Measurements from ENCODE around the gene PLXDC1. TPM values are rescaled to one million over a fixed set of nuclear protein-coding genes. Genes with fewer than 3 reads are reported as not detected.
A peak's percentile ranks its signal among the peaks of the same experiment; 100 is the strongest.
"Not testable (repeated sequence)": the region's sequence is repeated elsewhere in the genome, so short reads cannot be mapped to it uniquely, and the experiment has no call there.

Gene PLXDC1
- total RNA-seq, 1 donor from 2014 or later = 0.60 TPM

DNA sequence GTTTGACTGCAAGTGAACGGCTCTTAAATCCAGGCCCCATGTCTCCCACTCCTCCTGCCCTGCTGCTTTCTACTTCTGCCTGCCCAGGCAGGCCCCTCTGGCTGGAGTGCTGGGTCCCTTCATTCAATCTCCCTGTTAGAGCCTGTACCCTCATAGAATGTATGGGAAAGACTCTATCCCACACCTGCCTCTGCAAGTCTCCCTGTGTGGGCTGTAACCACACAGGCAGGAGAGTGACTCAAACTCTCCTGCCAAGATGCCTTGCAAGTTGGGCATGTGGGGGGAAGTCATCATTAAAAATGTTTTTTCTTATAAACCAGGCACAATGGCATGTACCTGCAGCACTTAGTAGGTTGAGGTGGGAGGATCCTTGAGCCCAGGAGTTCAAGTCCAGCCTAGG, 77.5 kb downstream of the PLXDC1 start:
- no peak for DNase-seq (ENCODE audit: low spot score)
- Mint-ChIP-seq H3K9me3 (no peaks in the 10 kb centered on the region), H3K27me3 (ENCODE audit: insufficient read depth) (peaks cover 7% of the 10 kb centered on the region), H3K27ac (no peak overlapping the region), H3K36me3 (ENCODE audit: low read depth) (no peaks in the 10 kb centered on the region), H3K4me1 (ENCODE audit: low read depth) (peaks cover 16% of the 10 kb centered on the region), H3K4me3 (no peak overlapping the region)
- intact Hi-C loops (cut with micrococcal nuclease) = no loop called here

GRCh38 chr17:39073353-39073752, 78.1 kb downstream of the PLXDC1 start:
- H3K4me3 Mint-ChIP-seq = no peak overlapping the region
- H3K27ac Mint-ChIP-seq = no peak overlapping the region
- intact Hi-C loops (cut with micrococcal nuclease) = no loop called here

GRCh38 chr17:39071573-39071972, 79.9 kb downstream of the PLXDC1 start:
- Mint-ChIP-seq H3K4me1 (ENCODE audit: low read depth) (peaks cover 16% of the 10 kb centered on the region), H3K9me3 (no peaks in the 10 kb centered on the region), H3K4me3 (no peak overlapping the region), H3K27ac (no peak overlapping the region), H3K36me3 (ENCODE audit: low read depth) (no peaks in the 10 kb centered on the region), H3K27me3 (ENCODE audit: insufficient read depth) (peaks cover 7% of the 10 kb centered on the region)
- intact Hi-C loops (cut with micrococcal nuclease) = no loop called here
- no peak for DNase-seq (ENCODE audit: low spot score)

More at GRCh38 chr17:39073353-39073752, 78.1 kb downstream of the PLXDC1 start:
- H3K4me1 Mint-ChIP-seq (ENCODE audit: low read depth) = peaks cover 16% of the 10 kb centered on the region
- no peak for DNase-seq (ENCODE audit: low spot score)
- peaks cover 7% of the 10 kb centered on the region for H3K27me3 Mint-ChIP-seq (ENCODE audit: insufficient read depth)
- H3K36me3 Mint-ChIP-seq (ENCODE audit: low read depth) = no peaks in the 10 kb centered on the region
- no peaks in the 10 kb centered on the region for H3K9me3 Mint-ChIP-seq

DNA sequence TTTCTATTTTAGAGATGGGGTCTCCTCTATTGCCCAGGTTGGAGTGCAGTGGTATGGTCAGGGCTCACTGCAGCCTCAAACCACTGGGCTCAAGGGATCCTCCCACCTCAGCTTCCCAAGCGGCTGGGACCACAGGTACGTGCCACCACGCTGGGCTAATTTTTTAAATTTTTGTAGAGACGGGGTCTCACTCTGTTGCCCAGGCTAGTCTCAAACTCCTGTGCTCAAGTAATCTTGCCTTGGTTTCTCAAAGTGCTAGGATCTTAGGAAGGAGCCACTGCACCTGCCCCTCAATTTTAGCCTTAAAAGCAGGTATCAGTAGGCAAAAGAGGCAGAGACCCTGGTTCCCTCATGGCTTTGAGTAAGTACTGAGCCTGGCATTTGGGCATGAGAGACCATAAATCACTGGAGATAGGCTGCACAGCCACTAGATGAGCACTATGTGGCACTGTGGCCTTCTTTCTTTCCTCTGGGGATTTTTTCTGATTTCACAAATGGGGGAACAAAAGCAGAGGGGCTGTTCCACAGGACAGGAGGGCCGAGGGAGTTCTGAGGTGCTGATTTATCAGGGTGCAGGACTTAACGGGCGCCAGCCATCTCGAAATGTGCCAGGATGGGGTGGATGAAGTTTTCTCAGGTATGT, 82.2 kb downstream of the PLXDC1 start:
- Mint-ChIP-seq H3K4me3 (no peak overlapping the region), H3K36me3 (ENCODE audit: low read depth) (no peaks in the 10 kb centered on the region), H3K27me3 (ENCODE audit: insufficient read depth) (peaks cover 1% of the 10 kb centered on the region), H3K27ac (no peak overlapping the region), H3K4me1 (ENCODE audit: low read depth) (peaks cover 12% of the 10 kb centered on the region), H3K9me3 (no peaks in the 10 kb centered on the region)
- intact Hi-C loops (cut with micrococcal nuclease) = loop anchor here (1.0 kb wide), 2 partner anchors 84 to 106 kb away; no protein-coding TSS in a partner anchor
- DNase-seq (ENCODE audit: low spot score) = no peak

- H3K27ac Mint-ChIP-seq = no peak overlapping the region
- H3K9me3 Mint-ChIP-seq = no peaks in the 10 kb centered on the region
- no peaks in the 10 kb centered on the region for H3K36me3 Mint-ChIP-seq (ENCODE audit: low read depth)
- intact Hi-C loops (cut with micrococcal nuclease) = no loop called here
- H3K4me1 Mint-ChIP-seq (ENCODE audit: low read depth) = peaks cover 14% of the 10 kb centered on the region
- no peak overlapping the region for H3K4me3 Mint-ChIP-seq
- DNase-seq (ENCODE audit: low spot score) = no peak
- H3K27me3 Mint-ChIP-seq (ENCODE audit: insufficient read depth) = peaks cover 4% of the 10 kb centered on the region
Observed at GRCh38 chr17:39064819-39065218, 86.6 kb downstream of the PLXDC1 start.

DNA sequence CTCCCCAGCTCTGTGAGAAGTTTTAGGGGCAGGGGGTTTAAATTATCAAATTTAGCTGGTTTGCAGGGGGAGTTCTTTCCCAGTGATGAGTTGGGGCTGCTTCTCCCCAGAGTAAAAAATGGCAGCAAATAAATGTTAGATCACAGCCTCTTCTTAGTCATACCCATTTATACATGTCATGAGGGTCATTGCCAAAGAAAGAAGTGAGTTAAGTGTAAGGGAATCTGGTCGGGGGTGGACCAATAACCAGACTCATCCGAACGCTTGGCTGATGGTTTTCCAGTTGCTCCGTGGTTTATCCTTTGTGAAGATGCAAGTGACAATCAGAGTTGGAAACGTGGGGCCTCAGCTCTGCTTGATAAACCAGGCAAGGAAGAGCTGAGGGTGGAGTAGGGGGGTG, 87.1 kb downstream of the PLXDC1 start:
- no peaks in the 10 kb centered on the region for H3K36me3 Mint-ChIP-seq (ENCODE audit: low read depth)
- no peak overlapping the region for H3K27ac Mint-ChIP-seq
- peaks cover 14% of the 10 kb centered on the region for H3K4me1 Mint-ChIP-seq (ENCODE audit: low read depth)
- H3K9me3 Mint-ChIP-seq = no peaks in the 10 kb centered on the region
- intact Hi-C loops (cut with micrococcal nuclease) = no loop called here
- peaks cover 2% of the 10 kb centered on the region for H3K27me3 Mint-ChIP-seq (ENCODE audit: insufficient read depth)
- no peak for DNase-seq (ENCODE audit: low spot score)
- H3K4me3 Mint-ChIP-seq = no peak overlapping the region

DNA sequence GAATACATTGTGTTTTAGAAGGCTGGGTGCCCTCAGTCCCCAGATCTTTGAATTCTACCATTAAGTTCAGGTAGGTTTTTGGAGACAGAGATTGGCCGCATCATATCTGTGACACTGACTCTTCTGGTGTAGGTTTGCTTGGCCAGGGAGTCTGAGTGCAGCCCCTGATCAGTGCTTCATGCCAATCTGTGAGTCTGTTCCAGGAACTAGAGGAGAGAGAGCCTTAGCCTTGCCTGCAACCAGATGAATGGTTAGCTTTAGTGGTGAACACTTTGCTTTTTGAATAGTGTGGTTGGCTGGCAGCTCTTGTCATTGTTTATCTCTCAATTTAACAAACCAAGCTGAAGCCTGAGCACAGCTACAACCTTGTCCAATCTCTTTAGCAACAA, 87.8 kb downstream of the PLXDC1 start:
- Mint-ChIP-seq H3K9me3 (no peaks in the 10 kb centered on the region), H3K4me3 (no peak overlapping the region), H3K27me3 (ENCODE audit: insufficient read depth) (peaks cover 2% of the 10 kb centered on the region), H3K36me3 (ENCODE audit: low read depth) (no peaks in the 10 kb centered on the region), H3K4me1 (ENCODE audit: low read depth) (peaks cover 14% of the 10 kb centered on the region), H3K27ac (no peak overlapping the region)
- intact Hi-C loops (cut with micrococcal nuclease) = no loop called here
- no peak for DNase-seq (ENCODE audit: low spot score)

- Mint-ChIP-seq H3K4me3 (peak overlapping the region; percentile 33), H3K27me3 (ENCODE audit: insufficient read depth) (peaks cover 2% of the 10 kb centered on the region), H3K9me3 (no peaks in the 10 kb centered on the region), H3K4me1 (ENCODE audit: low read depth) (peaks cover 14% of the 10 kb centered on the region), H3K27ac (no peak overlapping the region), H3K36me3 (ENCODE audit: low read depth) (no peaks in the 10 kb centered on the region)
- intact Hi-C loops (cut with micrococcal nuclease) = no loop called here
- DNase-seq (ENCODE audit: low spot score) = no peak
Observed at GRCh38 chr17:39062846-39063680, 88.4 kb downstream of the PLXDC1 start.

DNA sequence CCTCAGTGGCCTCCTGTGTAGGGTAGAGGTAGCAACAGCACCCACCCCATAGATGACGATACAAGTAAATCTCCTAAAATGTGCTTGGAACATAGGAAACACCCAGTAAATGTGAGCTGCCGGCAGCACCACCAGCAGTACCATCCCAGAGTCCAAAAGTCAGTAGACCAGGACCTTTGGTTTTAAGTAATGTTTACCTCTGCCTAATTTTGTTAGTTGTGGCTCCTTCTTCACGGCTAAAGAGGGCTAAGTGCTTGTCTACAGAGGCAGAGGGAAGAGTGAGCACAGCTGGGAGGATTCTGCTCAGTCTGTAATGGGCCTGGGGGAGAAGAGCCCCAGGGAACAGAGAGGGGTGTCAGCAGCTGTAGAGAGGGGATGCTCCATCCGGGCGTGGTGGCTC, 92.9 kb downstream of the PLXDC1 start:
- no peak overlapping the region for H3K4me3 Mint-ChIP-seq

GRCh38 chr17:39057701-39058206, 93.7 kb downstream of the PLXDC1 start:
- DNase-seq (ENCODE audit: low spot score) = no peak
- H3K27ac Mint-ChIP-seq = no peak overlapping the region
- intact Hi-C loops (cut with micrococcal nuclease) = loop anchor here (1.0 to 2.0 kb wide), 2 partner anchors 39 to 96 kb away; no protein-coding TSS in a partner anchor
- H3K9me3 Mint-ChIP-seq = no peaks in the 10 kb centered on the region
- H3K27me3 Mint-ChIP-seq (ENCODE audit: insufficient read depth) = peaks cover 12% of the 10 kb centered on the region
- no peaks in the 10 kb centered on the region for H3K36me3 Mint-ChIP-seq (ENCODE audit: low read depth)
- peak overlapping the region; percentile 76 for H3K4me3 Mint-ChIP-seq
- H3K4me1 Mint-ChIP-seq (ENCODE audit: low read depth) = peaks cover 17% of the 10 kb centered on the region

More for the DNA sequence above, 92.9 kb downstream of the PLXDC1 start:
- Mint-ChIP-seq H3K27me3 (ENCODE audit: insufficient read depth) (peaks cover 9% of the 10 kb centered on the region), H3K9me3 (no peaks in the 10 kb centered on the region), H3K36me3 (ENCODE audit: low read depth) (no peaks in the 10 kb centered on the region), H3K27ac (no peak overlapping the region), H3K4me1 (ENCODE audit: low read depth) (peaks cover 25% of the 10 kb centered on the region)
- intact Hi-C loops (cut with micrococcal nuclease) = no loop called here
- no peak for DNase-seq (ENCODE audit: low spot score)

DNA sequence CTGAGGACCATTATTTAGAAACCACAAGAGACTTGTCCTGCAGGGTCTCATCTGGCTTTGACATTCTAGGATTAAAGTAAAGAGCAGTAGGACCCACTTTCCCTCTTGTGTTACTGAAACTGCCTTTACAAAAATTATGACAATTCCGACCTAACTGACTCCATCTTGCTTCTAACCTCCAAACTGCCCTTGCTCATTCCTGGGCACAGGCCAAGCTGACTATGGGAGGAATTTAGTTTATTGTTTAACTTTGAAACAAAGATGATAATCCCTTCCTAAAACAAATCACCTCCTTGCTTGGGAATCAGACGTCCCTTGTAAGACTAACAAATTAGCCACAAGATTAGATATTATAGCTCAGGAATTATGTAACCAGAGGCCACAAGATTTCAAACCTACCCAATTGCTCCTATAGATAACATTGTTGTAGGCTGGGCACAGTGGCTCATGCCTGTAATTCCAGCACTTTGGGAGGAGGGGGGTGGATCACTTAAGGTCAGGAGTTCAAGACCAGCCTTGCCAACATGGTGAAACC, 97.3 kb downstream of the PLXDC1 start:
- H3K9me3 Mint-ChIP-seq = no peaks in the 10 kb centered on the region
- intact Hi-C loops (cut with micrococcal nuclease) = no loop called here
- peaks cover 10% of the 10 kb centered on the region for H3K27me3 Mint-ChIP-seq (ENCODE audit: insufficient read depth)
- H3K4me1 Mint-ChIP-seq (ENCODE audit: low read depth) = peaks cover 14% of the 10 kb centered on the region
- no peak overlapping the region for H3K4me3 Mint-ChIP-seq
- DNase-seq (ENCODE audit: low spot score) = no peak
- H3K36me3 Mint-ChIP-seq (ENCODE audit: low read depth) = no peaks in the 10 kb centered on the region
- no peak overlapping the region for H3K27ac Mint-ChIP-seq

- H3K4me1 Mint-ChIP-seq (ENCODE audit: low read depth); H3K36me3 Mint-ChIP-seq (ENCODE audit: low read depth); DNase-seq (ENCODE audit: low spot score); H3K4me3 Mint-ChIP-seq; H3K27me3 Mint-ChIP-seq (ENCODE audit: insufficient read depth); H3K27ac Mint-ChIP-seq; intact Hi-C loops (cut with micrococcal nuclease): not testable (repeated sequence)
- peaks cover 12% of the 10 kb centered on the region for H3K9me3 Mint-ChIP-seq
Observed at GRCh38 chr17:39052423-39052822, 99.0 kb downstream of the PLXDC1 start.

DNA sequence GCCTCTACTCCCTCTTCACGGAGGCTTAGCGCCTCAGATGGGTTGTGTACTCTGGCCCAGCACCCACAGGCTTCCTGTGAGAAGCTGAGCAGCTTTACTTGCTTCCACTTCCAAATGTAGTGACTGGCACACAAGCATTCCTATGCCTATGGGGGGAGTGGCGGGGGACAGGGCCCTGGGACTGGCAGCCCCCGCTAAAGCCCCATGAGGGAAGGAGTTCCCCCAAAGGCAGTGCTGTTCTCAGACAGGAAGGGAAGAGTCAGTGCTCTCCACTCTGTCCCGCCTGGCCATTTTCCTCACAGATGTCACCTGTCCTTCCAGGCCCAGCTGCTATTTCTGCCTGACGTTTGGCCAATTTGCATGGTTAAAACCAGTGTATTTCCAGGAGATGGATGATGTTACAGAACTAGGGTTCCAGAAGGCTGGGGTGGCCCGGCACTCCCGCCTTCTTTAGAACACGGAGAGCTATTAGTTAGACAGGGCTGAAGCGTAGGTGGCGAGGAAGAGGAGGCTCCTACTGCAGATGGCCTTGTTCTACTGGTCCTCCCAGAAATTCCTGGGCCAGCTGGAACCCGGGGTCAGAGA, 100.3 kb downstream of the PLXDC1 start:
- Mint-ChIP-seq H3K36me3 (ENCODE audit: low read depth) (no peaks in the 10 kb centered on the region), H3K27ac (no peak overlapping the region), H3K4me3 (no peak overlapping the region), H3K4me1 (ENCODE audit: low read depth) (peaks cover under 1% of the 10 kb centered on the region), H3K27me3 (ENCODE audit: insufficient read depth) (peaks cover 10% of the 10 kb centered on the region), H3K9me3 (peaks cover 19% of the 10 kb centered on the region)
- no peak for DNase-seq (ENCODE audit: low spot score)
- intact Hi-C loops (cut with micrococcal nuclease) = no loop called here
